PC-9 (cell line): Measurements from ENCODE around the gene BUD13. TPM values are rescaled to one million over a fixed set of nuclear protein-coding genes. Genes with fewer than 3 reads are reported as not detected.
"Not testable (repeated sequence)": the region's sequence is repeated elsewhere in the genome, so short reads cannot be mapped to it uniquely, and the experiment has no call there.

ENCODE experiments used
- BruUV-seq: library from RNA; stranded (reverse); fragments of 400-500 nt; replicated peaks from 2 replicates; lab custom pipeline; 2021; lab: Mats Ljungman, UMichigan
- CTCF ChIA-PET: fragments of 300-600 bp; sonication (Branson Sonifier 250); formaldehyde crosslinking; loops from one replicate; lab custom pipeline; 2022; ENCODE audit warnings: antibody characterized with exemption; lab: Charles Lee
- POLR2A ChIA-PET: fragments of 300-600 bp; sonication (Branson Sonifier 250); formaldehyde crosslinking; loops from one replicate; lab custom pipeline; 2022; ENCODE audit warnings: antibody characterized with exemption; ENCODE audit not compliant: unreplicated experiment; lab: Charles Lee
- DNase-seq, 2 experiments: peaks; one replicate each; pipeline versions ENCODE4 v3.0.0 to v3.0.0-alpha.2; 2015 to 2022; ENCODE audit warnings: mixed read lengths in 1 of 2
- H2AFZ ChIP-seq: fragments of 200-600 bp; sonication (generic); 2 replicates; pipeline ENCODE4 v1.8.1; 2017; ENCODE audit warnings: antibody characterized with exemption
- H3F3A ChIP-seq: fragments of 200-600 bp; sonication (generic); 2 replicates; pipeline ENCODE4 v1.8.1; 2017; ENCODE audit warnings: antibody characterized with exemption, mild to moderate bottlenecking, low read depth; ENCODE audit not compliant: insufficient read depth
- H3K27ac ChIP-seq: fragments of 200-600 bp; sonication (generic); 2 replicates; pipeline ENCODE4 v1.6.1; 2016; ENCODE audit warnings: mixed run types
- H3K27me3 ChIP-seq: fragments of 200-600 bp; sonication (generic); 2 replicates; pipeline ENCODE4 v1.6.1; 2016; ENCODE audit warnings: low read depth, mixed run types; ENCODE audit not compliant: insufficient read depth
- H3K36me3 ChIP-seq: fragments of 200-600 bp; sonication (generic); 2 replicates; pipeline ENCODE4 v1.6.1; 2016; ENCODE audit warnings: low read depth, mixed run types
- H3K4me1 ChIP-seq: fragments of 200-600 bp; sonication (generic); replicated peaks from 2 replicates; pipeline ENCODE4 v1.6.1; 2016; ENCODE audit warnings: mixed run types; ENCODE audit not compliant: insufficient read depth
- H3K4me2 ChIP-seq: fragments of 200-600 bp; sonication (generic); 2 replicates; pipeline ENCODE4 v1.6.1; 2017; ENCODE audit warnings: mixed run types
- H3K4me3 ChIP-seq: fragments of 200-600 bp; sonication (generic); 2 replicates; pipeline ENCODE4 v1.6.1; 2016; ENCODE audit warnings: mixed run types
- H3K79me2 ChIP-seq: fragments of 200-600 bp; sonication (generic); 2 replicates; pipeline ENCODE4 v1.6.1; 2017; ENCODE audit warnings: low read depth, mixed run types
- H3K9me2 ChIP-seq: fragments of 200-600 bp; sonication (generic); 2 replicates; pipeline ENCODE4 v1.8.1; 2017; ENCODE audit warnings: mild to moderate bottlenecking; ENCODE audit not compliant: insufficient read depth
- H3K9me3 ChIP-seq: fragments of 200-600 bp; sonication (generic); 2 replicates; pipeline ENCODE4 v1.8.1; 2016; ENCODE audit warnings: low read depth; ENCODE audit not compliant: insufficient read depth
- H4K20me1 ChIP-seq: fragments of 200-600 bp; sonication (generic); 2 replicates; pipeline ENCODE4 v1.8.1; 2017; ENCODE audit not compliant: insufficient read depth
- EZH2 ChIP-seq: fragments of 200-600 bp; sonication (generic); IDR thresholded peaks from 2 replicates; pipeline ENCODE4 v1.8.0; 2017; ENCODE audit warnings: antibody characterized with exemption, low read depth
- intact Hi-C: fragments of 100-400 bp; cut with micrococcal nuclease; formaldehyde crosslinking; loops from one replicate; pipeline ENCODE4 v1.10.0; 2022; ENCODE audit not compliant: unreplicated experiment
- total RNA-seq: library from RNA; stranded (reverse); gene quantifications from 2 replicates; pipeline ENCODE4 v1.2.3, GENCODE V29; 2021
- TF ChIP-seq, protein P1 (sequence below): fragments of 200-600 bp; sonication (generic); conservative IDR thresholded peaks from 2 replicates; pipeline ENCODE4 v1.6.1; 2017; ENCODE audit warnings: mixed run types, antibody characterized with exemption, mild to moderate bottlenecking, moderate library complexity

Gene BUD13
- total RNA-seq, 1 experiment from 2014 or later, result 16.4 TPM

DNA sequence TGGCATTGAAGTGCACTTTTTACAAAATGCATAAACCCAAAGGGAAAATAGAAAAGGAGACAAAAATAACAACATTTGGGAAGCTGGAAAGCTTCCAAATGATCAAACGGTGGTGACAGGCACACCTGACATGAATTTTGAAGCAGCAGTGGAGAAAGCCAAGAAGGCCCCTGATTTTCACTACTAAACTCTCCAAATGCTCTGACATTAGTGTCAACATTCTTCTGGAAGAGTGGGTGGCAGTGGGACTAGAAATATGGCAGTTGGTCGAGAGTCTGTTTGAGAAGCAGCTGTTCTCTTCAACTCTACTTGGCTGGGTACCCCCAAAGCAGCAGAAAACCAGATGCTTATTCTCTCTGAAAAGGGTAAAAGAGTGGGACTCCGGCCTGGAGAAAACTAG is 31.2 kb upstream of the BUD13 start:
- Histone ChIP-seq H3K4me2 (no peak overlapping the region), H3K36me3 (no peaks in the 10 kb centered on the region), H3K4me1 (0 out of 2 replicates have a peak, but pooled peaks cover 4% of the 10 kb centered on the region), H4K20me1 (no peaks in the 10 kb centered on the region), H2AFZ (no peak overlapping the region), H3K79me2 (no peaks in the 10 kb centered on the region), H3K27ac (no peak overlapping the region), H3K9me2 (no peaks in the 10 kb centered on the region), H3K9me3 (no peaks in the 10 kb centered on the region), H3K4me3 (no peak overlapping the region), H3K27me3 (no peaks in the 10 kb centered on the region), H3F3A (no peaks in the 10 kb centered on the region)
- ChIA-PET POLR2A (no interaction called here), CTCF (no interaction called here)
- intact Hi-C loops, result no loop called here
- no peak for DNase-seq
- TF ChIP-seq, protein P1, sequence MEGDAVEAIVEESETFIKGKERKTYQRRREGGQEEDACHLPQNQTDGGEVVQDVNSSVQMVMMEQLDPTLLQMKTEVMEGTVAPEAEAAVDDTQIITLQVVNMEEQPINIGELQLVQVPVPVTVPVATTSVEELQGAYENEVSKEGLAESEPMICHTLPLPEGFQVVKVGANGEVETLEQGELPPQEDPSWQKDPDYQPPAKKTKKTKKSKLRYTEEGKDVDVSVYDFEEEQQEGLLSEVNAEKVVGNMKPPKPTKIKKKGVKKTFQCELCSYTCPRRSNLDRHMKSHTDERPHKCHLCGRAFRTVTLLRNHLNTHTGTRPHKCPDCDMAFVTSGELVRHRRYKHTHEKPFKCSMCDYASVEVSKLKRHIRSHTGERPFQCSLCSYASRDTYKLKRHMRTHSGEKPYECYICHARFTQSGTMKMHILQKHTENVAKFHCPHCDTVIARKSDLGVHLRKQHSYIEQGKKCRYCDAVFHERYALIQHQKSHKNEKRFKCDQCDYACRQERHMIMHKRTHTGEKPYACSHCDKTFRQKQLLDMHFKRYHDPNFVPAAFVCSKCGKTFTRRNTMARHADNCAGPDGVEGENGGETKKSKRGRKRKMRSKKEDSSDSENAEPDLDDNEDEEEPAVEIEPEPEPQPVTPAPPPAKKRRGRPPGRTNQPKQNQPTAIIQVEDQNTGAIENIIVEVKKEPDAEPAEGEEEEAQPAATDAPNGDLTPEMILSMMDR, result no peak
- no peak for TF ChIP-seq EZH2
- BruUV-seq, result no TSS peak

DNA sequence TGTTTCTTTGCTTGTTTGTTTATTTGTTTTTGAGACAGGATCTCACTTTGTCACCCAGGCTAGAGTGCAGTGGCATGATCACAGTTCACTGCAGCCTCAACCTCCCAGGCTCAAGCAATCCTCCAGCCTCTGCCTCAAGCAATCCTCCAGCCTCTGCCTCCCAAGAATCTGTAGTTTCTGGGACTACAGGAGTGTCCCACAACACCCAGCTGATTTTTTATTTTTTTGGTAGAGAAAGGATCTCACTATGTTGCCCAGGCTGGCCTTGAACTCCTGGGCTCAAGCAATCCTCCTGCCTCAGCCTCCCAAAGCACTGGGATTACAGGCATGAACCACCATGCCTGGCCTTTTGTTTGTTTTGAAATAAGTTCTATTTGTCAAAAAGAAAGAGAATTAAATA is 28.9 kb upstream of the BUD13 start:
- H3F3A ChIP-seq, H3K4me1 ChIP-seq, intact Hi-C loops, H3K36me3 ChIP-seq, H3K9me3 ChIP-seq, H4K20me1 ChIP-seq, H2AFZ ChIP-seq, H3K79me2 ChIP-seq, H3K27ac ChIP-seq, H3K4me2 ChIP-seq, H3K9me2 ChIP-seq, H3K27me3 ChIP-seq, DNase-seq, H3K4me3 ChIP-seq, BruUV-seq: not testable (repeated sequence)
- ChIA-PET POLR2A (interaction anchor here (0.6 kb wide), 1 partner anchor 251 kb away, joined by 3 read pairs; no protein-coding TSS in a partner anchor), CTCF (interaction anchor here (0.7 kb wide), 1 partner anchor 40 kb away, joined by 6 read pairs; no protein-coding TSS in a partner anchor)

DNA sequence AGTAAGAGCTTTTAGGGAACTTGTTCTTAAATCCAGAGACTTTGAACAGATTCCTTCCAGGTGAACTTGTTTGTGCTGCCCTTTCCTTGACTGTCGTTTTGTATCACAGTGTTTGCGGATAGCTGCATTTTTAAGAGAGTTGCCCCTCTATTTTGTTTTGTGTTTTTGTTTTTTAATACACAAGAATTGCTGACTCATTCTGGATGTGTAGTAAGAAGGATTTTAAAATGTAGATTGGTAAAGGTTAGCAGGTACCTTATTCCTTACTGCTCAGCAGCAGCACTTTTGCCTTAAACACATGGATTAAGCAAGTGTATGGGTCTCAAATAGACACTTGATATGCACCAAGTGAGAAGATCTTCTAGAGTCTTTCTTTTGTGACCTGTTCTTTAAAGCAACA is 27.8 kb upstream of the BUD13 start:
- no TSS peak for BruUV-seq
- no peak for TF ChIP-seq EZH2
- Histone ChIP-seq H4K20me1 (no peaks in the 10 kb centered on the region), H2AFZ (peak overlapping the region; percentile 26), H3K27ac (no peak overlapping the region), H3K4me2 (no peak overlapping the region), H3K79me2 (no peaks in the 10 kb centered on the region), H3K27me3 (no peaks in the 10 kb centered on the region), H3K4me1 (0 out of 2 replicates have a peak, but pooled peaks cover 4% of the 10 kb centered on the region), H3K36me3 (no peaks in the 10 kb centered on the region), H3F3A (no peaks in the 10 kb centered on the region), H3K9me2 (no peaks in the 10 kb centered on the region), H3K9me3 (no peaks in the 10 kb centered on the region), H3K4me3 (no peak overlapping the region)
- CTCF ChIA-PET, result no interaction called here
- POLR2A ChIA-PET, result no interaction called here
- DNase-seq, result no peak
- intact Hi-C loops, result no loop called here

DNA sequence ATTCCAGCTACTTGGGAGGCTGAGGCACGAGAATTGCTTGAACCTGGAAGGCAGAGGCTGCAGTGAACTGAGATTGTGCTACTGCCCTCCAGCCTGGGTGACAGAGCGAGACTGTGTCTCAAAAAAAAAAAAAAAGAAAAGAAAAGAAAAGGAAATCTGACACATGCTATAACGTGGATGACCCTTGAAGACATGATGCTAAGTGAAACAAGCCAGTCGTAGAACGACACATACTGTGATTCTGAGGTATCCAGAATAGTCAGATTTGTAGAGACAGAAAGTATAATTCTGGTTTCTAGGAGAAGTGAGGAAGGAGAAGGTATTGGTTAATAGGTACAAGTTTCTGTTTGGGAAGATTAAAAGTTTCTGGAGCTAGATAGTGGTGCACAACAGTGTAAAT is 25.6 kb upstream of the BUD13 start:
- POLR2A ChIA-PET, result no interaction called here
- DNase-seq, result no peak
- BruUV-seq, result no TSS peak
- H3K27me3 ChIP-seq, result no peaks in the 10 kb centered on the region
- H3K36me3 ChIP-seq, result no peaks in the 10 kb centered on the region
- intact Hi-C loops, result no loop called here
- H3K79me2 ChIP-seq, result no peaks in the 10 kb centered on the region
- H4K20me1 ChIP-seq, result no peaks in the 10 kb centered on the region
- no peak overlapping the region for H3K4me3 ChIP-seq
- TF ChIP-seq, protein P1, result no peak
- no peak for TF ChIP-seq EZH2
- CTCF ChIA-PET, result no interaction called here
- H2AFZ ChIP-seq, result no peak overlapping the region
- no peaks in the 10 kb centered on the region for H3K9me3 ChIP-seq
- 0 out of 2 replicates have a peak, but pooled peaks cover 4% of the 10 kb centered on the region for H3K4me1 ChIP-seq
- H3F3A ChIP-seq, result no peaks in the 10 kb centered on the region
- no peaks in the 10 kb centered on the region for H3K9me2 ChIP-seq
- no peak overlapping the region for H3K27ac ChIP-seq
- no peak overlapping the region for H3K4me2 ChIP-seq
